Vagina (tissue), 2 donors: ENCODE data around the gene SPX. TPM values are rescaled to one million over a fixed set of nuclear protein-coding genes. Genes with fewer than 3 reads are reported as not detected.

Source experiments
- DNase-seq, 2 donors: peaks; one replicate each; pipeline ENCODE4 v3.0.0-alpha.2; 2017; ENCODE audit errors: extremely low spot score in 2 of 2
- H3K27ac ChIP-seq: fragments of 200-600 bp; sonication (generic); one replicate; pipeline ENCODE4 v1.5.1; 2019
- H3K27me3 ChIP-seq: fragments of 200-600 bp; sonication (generic); one replicate; pipeline ENCODE4 v1.5.1; 2019
- H3K36me3 ChIP-seq, 2 donors: fragments of 200-600 bp; sonication (generic); one replicate each; pipeline ENCODE4 v1.5.1; 2017 to 2019
- H3K4me1 ChIP-seq: fragments of 200-600 bp; sonication (generic); one replicate; pipeline ENCODE4 v1.5.1; 2019
- H3K4me3 ChIP-seq, 2 donors: fragments of 200-600 bp; sonication (generic); 1 replicate in 1 of 2; 2 replicates in 1 of 2; pipeline ENCODE4 v1.5.1; 2016 to 2019
- H3K9me3 ChIP-seq: fragments of 200-600 bp; sonication (generic); one replicate; pipeline ENCODE4 v1.5.1; 2019
- CTCF ChIP-seq, 3 experiments: fragments of 450-650 bp in 2 of 3; fragments of 200-600 bp in 1 of 3; sonication (generic) in 1 of 3; IDR thresholded peaks; one replicate each; pipeline ENCODE4 v1.5.1; 2017 to 2019; ENCODE audit warnings: antibody characterized with exemption in 3 of 3, mild to moderate bottlenecking in 2 of 3, moderate library complexity in 2 of 3
- POLR2A ChIP-seq, 2 donors: fragments of 450-650 bp; IDR thresholded peaks; one replicate each; pipeline ENCODE4 v1.6.1; 2017; ENCODE audit warnings: antibody characterized with exemption in 2 of 2, mild to moderate bottlenecking in 2 of 2, moderate library complexity in 2 of 2
- POLR2AphosphoS5 ChIP-seq, 2 donors: sonication (generic); formaldehyde crosslinking; IDR thresholded peaks; one replicate each; pipeline ENCODE4 v1.9.0; 2017; ENCODE audit warnings: antibody characterized with exemption in 2 of 2, mild to moderate bottlenecking in 2 of 2, low read depth in 1 of 2; ENCODE audit not compliant: insufficient read depth in 1 of 2
- intact Hi-C: fragments of 100-400 bp; cut with DNase I; formaldehyde crosslinking; loops from one replicate; pipeline ENCODE4 v1.15.1; 2023
- total RNA-seq: library from RNA; depleted of rRNA; stranded (reverse); fragments of >200 nt; gene quantifications from one replicate; pipeline ENCODE4 v1.2.3, GENCODE V29; 2016

Gene SPX
- total RNA-seq, 1 donor from 2014 or later: not detected

DNA sequence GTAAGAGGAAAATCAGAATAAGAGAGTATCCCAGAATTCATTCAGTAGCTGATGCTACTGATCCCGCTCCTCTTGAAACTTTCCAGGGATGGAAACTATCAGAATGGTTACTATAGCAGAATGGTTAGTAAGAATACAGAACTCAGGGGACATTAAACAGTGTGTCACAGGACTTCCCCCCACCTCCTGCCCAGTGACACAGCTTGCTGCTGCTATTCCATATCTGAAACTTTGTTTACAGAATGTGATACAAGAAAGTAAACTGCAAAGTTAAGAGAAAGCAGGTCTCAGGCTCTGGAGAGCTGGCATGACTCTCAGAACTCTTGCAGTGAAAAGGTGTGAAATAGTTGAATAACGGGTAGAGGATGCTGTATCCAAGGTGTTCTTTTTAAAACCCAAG lies 3.4 kb downstream of the SPX start:
- H3K4me3 ChIP-seq: no peak overlapping the region
- no peak for DNase-seq
- TF ChIP-seq POLR2A (IDR thresholded peaks at IDR 0.05): no peak
- no peak overlapping the region for H3K27ac ChIP-seq
- H3K27me3 ChIP-seq: no peaks in the 10 kb centered on the region
- peaks cover 15% of the 10 kb centered on the region for H3K4me1 ChIP-seq
- intact Hi-C loops: no loop called here
- H3K36me3 ChIP-seq: no peaks in the 10 kb centered on the region
- H3K9me3 ChIP-seq: no peaks in the 10 kb centered on the region

DNA sequence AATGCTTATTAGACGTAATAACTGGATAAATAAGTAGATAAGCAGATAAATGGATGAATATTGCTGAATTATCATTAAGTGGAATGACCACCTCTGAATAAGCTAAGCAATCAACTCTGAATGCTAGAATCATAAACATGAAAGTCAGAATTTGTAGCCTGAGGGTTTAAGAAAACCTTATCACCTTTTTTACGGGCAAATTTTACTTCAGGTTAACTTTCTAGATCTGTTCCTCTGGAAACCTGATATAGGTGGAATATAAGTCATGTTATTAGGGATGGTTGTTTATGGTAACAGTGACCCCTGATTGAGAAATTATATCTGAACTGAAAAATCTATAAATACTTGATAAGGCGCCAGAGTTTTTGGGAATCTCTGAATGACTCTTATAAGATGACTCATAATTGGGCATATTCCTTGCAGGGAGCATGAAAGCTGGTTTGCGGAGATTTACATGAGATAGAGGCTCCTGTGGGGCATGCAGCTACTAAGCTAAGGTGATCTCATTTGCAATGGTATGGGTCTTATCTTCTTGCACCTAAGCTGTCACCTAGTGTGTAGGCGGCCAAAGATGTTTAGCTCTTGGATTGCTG lies 12.1 kb downstream of the SPX start:
- TF ChIP-seq POLR2A (IDR thresholded peaks at IDR 0.05) (no peak), POLR2AphosphoS5 (IDR thresholded peaks at IDR 0.05; ENCODE audit: insufficient read depth in 1 of 2, low read depth in 1 of 2) (no peak), CTCF (IDR thresholded peaks at IDR 0.05) (no peak)
- Histone ChIP-seq H3K36me3 (no peaks in the 10 kb centered on the region), H3K4me3 (no peak overlapping the region), H3K27me3 (no peaks in the 10 kb centered on the region), H3K9me3 (no peaks in the 10 kb centered on the region), H3K27ac (no peak overlapping the region), H3K4me1 (no peaks in the 10 kb centered on the region)
- DNase-seq: no peak
- intact Hi-C loops: no loop called here

- no peak for TF ChIP-seq POLR2A (IDR thresholded peaks at IDR 0.05)
- Histone ChIP-seq H3K4me1 (no peaks in the 10 kb centered on the region), H3K36me3 (no peaks in the 10 kb centered on the region), H3K27me3 (no peaks in the 10 kb centered on the region), H3K9me3 (no peaks in the 10 kb centered on the region), H3K4me3 (no peak overlapping the region), H3K27ac (no peak overlapping the region)
- DNase-seq: no peak
- intact Hi-C loops: no loop called here
Observed at GRCh38 chr12:21539797-21540196, 13.7 kb downstream of the SPX start.

DNA sequence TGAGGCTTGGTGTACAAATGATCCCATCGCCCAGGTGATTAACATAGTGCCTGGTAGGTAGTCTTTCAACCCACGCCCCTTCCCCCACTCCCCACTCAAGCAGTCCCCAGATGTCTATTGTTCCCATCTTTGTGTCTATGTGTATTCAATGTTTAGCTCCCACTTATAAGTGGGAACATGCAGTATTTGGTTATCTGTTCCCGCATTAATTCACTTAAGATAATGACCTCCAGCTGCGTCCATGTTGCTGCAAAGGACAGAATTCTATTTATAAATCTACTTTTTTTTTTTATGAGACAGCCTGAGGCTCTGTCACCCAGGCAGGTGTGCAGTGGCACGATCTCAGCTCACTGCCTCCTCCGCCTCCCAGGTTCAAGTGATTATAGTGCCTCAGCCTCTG lies 15.7 kb downstream of the SPX start:
- H3K4me3 ChIP-seq: no peak overlapping the region
- H3K27ac ChIP-seq: no peak overlapping the region
- H3K27me3 ChIP-seq: no peaks in the 10 kb centered on the region
- no peaks in the 10 kb centered on the region for H3K9me3 ChIP-seq
- no peaks in the 10 kb centered on the region for H3K36me3 ChIP-seq
- no peak for DNase-seq
- intact Hi-C loops: no loop called here
- H3K4me1 ChIP-seq: no peaks in the 10 kb centered on the region
- TF ChIP-seq POLR2A (IDR thresholded peaks at IDR 0.05): no peak
- no peak for TF ChIP-seq POLR2AphosphoS5 (IDR thresholded peaks at IDR 0.05; ENCODE audit: insufficient read depth in 1 of 2, low read depth in 1 of 2)
- no peak for TF ChIP-seq CTCF (IDR thresholded peaks at IDR 0.05)

GRCh38 chr12:21542403-21542802 lies 16.3 kb downstream of the SPX start:
- no peaks in the 10 kb centered on the region for H3K27me3 ChIP-seq
- H3K4me3 ChIP-seq: no peak overlapping the region
- H3K36me3 ChIP-seq: no peaks in the 10 kb centered on the region
- H3K9me3 ChIP-seq: no peaks in the 10 kb centered on the region
- no peak for DNase-seq
- H3K27ac ChIP-seq: no peak overlapping the region
- no peaks in the 10 kb centered on the region for H3K4me1 ChIP-seq
- TF ChIP-seq POLR2A (IDR thresholded peaks at IDR 0.05): no peak
- no peak for TF ChIP-seq POLR2AphosphoS5 (IDR thresholded peaks at IDR 0.05; ENCODE audit: insufficient read depth in 1 of 2, low read depth in 1 of 2)
- TF ChIP-seq CTCF (IDR thresholded peaks at IDR 0.05): no peak
- intact Hi-C loops: no loop called here

DNA sequence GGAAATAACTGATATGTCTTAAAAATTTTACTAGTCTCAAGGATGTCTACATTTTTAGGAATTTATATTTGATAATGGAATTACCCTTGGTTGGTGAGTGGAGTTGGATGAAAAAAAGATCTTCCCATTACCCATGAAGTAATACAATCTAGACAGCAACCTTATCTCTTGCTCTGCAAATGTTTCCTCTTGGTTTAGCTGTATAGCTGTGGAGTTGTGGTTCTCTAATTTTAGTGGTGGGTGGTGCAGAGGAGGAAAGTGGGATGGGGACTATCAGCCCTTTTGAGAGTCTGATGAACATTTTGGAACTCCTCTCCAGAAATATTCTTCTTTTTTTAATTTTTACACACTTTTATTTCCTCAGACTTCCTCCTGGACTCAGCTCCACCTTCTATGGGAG lies 17.1 kb downstream of the SPX start:
- no peak overlapping the region for H3K27ac ChIP-seq
- no peaks in the 10 kb centered on the region for H3K4me1 ChIP-seq
- no peaks in the 10 kb centered on the region for H3K9me3 ChIP-seq
- DNase-seq: no peak
- TF ChIP-seq POLR2AphosphoS5 (IDR thresholded peaks at IDR 0.05; ENCODE audit: insufficient read depth in 1 of 2, low read depth in 1 of 2) (no peak), POLR2A (IDR thresholded peaks at IDR 0.05) (no peak), CTCF (IDR thresholded peaks at IDR 0.05) (no peak)
- no peak overlapping the region for H3K4me3 ChIP-seq
- H3K36me3 ChIP-seq: no peaks in the 10 kb centered on the region
- intact Hi-C loops: no loop called here
- H3K27me3 ChIP-seq: no peaks in the 10 kb centered on the region
